GM21825 (cell line): Measurements from ENCODE around the gene PTBP1.

Source experiments
- ATAC-seq: cut with Tn5 transposase; IDR thresholded peaks from one replicate; pipeline ENCODE4 v1.9.1; 2021; ENCODE audit warnings: mild to moderate bottlenecking, moderate library complexity; ENCODE audit not compliant: unreplicated experiment

Gene PTBP1

GRCh38 chr19:795691-796581, 1.3 kb upstream of the PTBP1 start:
- ATAC-seq, result no peak

- peak; percentile 33 for ATAC-seq
Measured at GRCh38 chr19:797528-798414, 519 bp downstream of the PTBP1 start.

- no peak for ATAC-seq
Measured at GRCh38 chr19:798415-799075, 1.3 kb downstream of the PTBP1 start.

GRCh38 chr19:799076-799881, 2.0 kb downstream of the PTBP1 start:
- no peak for ATAC-seq

- no peak for ATAC-seq
Measured at GRCh38 chr19:800360-801029, 3.2 kb downstream of the PTBP1 start.

- ATAC-seq, result no peak
Measured at GRCh38 chr19:801030-801860, 4.0 kb downstream of the PTBP1 start.

GRCh38 chr19:801861-802497, 4.7 kb downstream of the PTBP1 start:
- no peak for ATAC-seq

- ATAC-seq, result no peak
Measured at GRCh38 chr19:802498-803098, 5.3 kb downstream of the PTBP1 start.

- ATAC-seq, result no peak
Measured at GRCh38 chr19:803099-803561, 5.9 kb downstream of the PTBP1 start.

DNA sequence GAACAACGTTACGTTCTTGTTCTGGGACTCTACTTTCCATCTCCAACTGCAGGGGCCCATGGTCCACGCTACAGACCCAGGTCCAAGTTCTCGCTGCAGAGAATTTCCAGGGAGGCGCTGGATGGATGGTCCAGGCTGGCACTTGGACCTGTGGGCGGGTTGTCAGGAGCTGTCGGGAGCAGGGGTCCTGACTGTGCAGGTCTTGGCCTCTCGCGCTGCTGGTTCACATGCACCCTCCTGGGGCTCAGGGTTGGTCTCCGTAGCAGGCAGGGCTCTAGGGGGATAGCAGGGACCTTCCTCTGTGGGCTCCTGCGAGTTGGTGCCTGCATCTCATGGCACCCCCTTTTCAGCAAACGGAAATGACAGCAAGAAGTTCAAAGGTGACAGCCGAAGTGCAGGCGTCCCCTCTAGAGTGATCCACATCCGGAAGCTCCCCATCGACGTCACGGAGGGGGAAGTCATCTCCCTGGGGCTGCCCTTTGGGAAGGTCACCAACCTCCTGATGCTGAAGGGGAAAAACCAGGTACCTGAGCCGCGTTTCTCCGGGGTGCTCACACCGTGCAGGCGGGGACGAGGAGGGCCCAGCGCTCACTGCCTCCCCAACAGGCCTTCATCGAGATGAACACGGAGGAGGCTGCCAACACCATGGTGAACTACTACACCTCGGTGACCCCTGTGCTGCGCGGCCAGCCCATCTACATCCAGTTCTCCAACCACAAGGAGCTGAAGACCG, 6.6 kb downstream of the PTBP1 start:
- no peak for ATAC-seq

DNA sequence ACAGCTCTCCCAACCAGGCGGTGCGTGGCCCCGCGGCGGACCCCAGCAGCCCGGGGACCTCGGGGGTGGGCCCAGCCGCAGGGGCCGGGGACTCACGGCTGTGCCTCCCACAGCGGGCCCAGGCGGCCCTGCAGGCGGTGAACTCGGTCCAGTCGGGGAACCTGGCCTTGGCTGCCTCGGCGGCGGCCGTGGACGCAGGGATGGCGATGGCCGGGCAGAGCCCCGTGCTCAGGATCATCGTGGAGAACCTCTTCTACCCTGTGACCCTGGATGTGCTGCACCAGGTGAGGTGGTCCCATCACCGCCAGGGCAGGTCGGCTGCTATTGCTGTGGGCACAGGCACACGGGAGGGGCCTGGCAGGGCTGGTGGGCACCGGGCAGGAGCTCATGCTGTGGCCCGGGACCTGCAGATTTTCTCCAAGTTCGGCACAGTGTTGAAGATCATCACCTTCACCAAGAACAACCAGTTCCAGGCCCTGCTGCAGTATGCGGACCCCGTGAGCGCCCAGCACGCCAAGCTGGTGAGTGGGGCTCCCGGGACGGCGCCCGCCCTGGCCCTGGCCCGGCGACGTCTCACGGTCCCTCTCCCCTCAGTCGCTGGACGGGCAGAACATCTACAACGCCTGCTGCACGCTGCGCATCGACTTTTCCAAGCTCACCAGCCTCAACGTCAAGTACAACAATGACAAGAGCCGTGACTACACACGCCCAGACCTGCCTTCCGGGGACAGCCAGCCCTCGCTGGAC, 7.3 kb downstream of the PTBP1 start:
- ATAC-seq, result no peak

DNA sequence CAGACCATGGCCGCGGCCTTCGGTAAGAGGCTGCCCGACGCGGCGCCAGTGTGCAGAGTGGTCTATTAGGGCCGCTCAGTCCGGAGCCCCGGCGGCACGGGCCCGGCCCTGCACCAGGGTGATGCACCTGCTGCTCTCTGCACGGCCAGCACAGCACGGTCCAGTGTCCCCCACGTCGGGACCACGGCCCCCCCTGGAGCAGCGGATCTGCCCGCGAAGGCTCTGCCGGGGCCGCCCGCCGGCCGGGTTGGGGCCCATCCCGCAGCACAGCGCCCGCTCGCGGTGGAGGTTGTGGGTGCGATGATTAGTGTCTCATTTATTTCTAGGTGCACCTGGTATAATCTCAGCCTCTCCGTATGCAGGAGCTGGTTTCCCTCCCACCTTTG, 7.9 kb downstream of the PTBP1 start:
- ATAC-seq, result no peak

DNA sequence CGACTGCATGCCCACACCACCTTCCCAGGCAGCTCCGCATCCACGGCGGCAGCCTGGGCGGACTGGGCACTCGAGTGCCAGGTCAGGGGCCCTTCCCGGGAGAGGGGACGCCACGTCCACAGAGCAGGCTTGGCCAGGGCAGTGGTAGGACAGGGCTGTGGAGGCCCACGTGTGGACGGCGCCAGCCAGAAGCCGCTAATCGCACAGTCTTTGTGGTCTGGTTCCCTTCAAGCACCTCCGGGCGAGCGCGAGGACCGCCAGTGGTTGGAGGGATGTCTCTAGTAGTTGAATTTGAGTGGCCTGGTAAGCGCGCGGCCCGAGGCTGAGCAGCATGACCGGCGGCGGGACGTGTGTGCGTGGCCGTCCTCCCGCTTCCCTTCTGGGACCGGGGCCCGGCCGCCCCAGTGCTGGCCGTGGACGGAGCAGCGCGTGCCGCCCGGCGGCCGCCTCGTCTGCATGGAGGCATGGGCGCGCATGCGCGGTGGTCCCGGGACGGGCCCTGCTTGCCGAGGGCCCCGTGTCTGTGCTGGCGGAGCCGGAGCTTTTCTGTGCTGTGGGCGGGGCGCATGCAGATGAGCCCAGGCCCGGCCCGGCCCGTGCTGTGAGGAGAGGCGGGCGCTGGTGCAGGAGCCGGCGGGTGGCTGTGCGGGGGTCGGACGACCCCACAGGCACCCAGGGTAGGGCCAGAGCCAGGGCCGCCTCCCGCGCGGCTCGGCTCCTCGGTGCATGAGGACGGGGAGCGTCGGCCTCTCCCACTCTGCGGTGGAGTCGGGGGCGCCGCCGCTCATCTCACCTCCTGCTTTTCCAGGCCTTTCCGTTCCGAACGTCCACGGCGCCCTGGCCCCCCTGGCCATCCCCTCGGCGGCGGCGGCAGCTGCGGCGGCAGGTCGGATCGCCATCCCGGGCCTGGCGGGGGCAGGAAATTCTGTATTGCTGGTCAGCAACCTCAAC, 8.6 kb downstream of the PTBP1 start:
- ATAC-seq, result no peak

- no peak for ATAC-seq
Measured at GRCh38 chr19:806815-807421, 9.7 kb downstream of the PTBP1 start.
